Endothelial cell of umbilical vein (primary cell): ENCODE data around the gene CACNB1. TPM values are rescaled to one million over a fixed set of nuclear protein-coding genes. Genes with fewer than 3 reads are reported as not detected.

Source experiments
- BruUV-seq: library from RNA; stranded (reverse); fragments of 400-500 nt; replicated peaks from 2 replicates; lab custom pipeline; 2021; lab: Mats Ljungman, UMichigan
- CTCF ChIA-PET: fragments of 300-600, 350-600 bp; sonication (Branson Sonifier 250); formaldehyde crosslinking; loops from one replicate; lab custom pipeline; 2021; ENCODE audit warnings: antibody characterized with exemption, inconsistent platforms; lab: Charles Lee
- POLR2A ChIA-PET: fragments of 300-600, 350-600 bp; sonication (Branson Sonifier 250); formaldehyde crosslinking; loops from one replicate; lab custom pipeline; 2021; ENCODE audit warnings: antibody characterized with exemption, inconsistent platforms; lab: Charles Lee
- DNase-seq: peaks from one replicate; pipeline ENCODE4 v3.0.0-alpha.2; 2011; ENCODE audit warnings: low read depth, low spot score
- FAIRE-seq: peaks from 2 replicates; lab custom pipeline; 2011; peaks lifted over from hg19 to GRCh38; lab: Jason Lieb, UNC
- H2AFZ ChIP-seq: 2 replicates; pipeline ENCODE4 v1.6.0; 2012; ENCODE audit warnings: low read depth, low read length, control low read depth, inconsistent platforms
- H3K27ac ChIP-seq: 2 replicates; pipeline ENCODE4 v1.5.1; 2011; ENCODE audit warnings: low read depth, mild to moderate bottlenecking, control low read depth, low read length, moderate library complexity; ENCODE audit not compliant: insufficient read depth
- H3K27me3 ChIP-seq, 2 experiments: 2 replicates each; pipeline versions ENCODE4 v1.6.0 to v1.6.1; 2011; ENCODE audit warnings: low read length in 2 of 2, mixed read lengths in 1 of 2; ENCODE audit not compliant: control insufficient read depth in 2 of 2, insufficient read depth in 2 of 2
- H3K36me3 ChIP-seq, 2 experiments: 2 replicates in 1 of 2; 3 replicates in 1 of 2; pipeline ENCODE4 v1.5.1; 2011; ENCODE audit warnings: low read length in 2 of 2, mild to moderate bottlenecking in 1 of 2, moderate library complexity in 1 of 2; ENCODE audit not compliant: control insufficient read depth in 2 of 2, insufficient read depth in 2 of 2; ENCODE audit errors: extremely low read depth in 1 of 2
- H3K4me1 ChIP-seq: 3 replicates; pipeline ENCODE4 v1.5.1; 2011; ENCODE audit warnings: mild to moderate bottlenecking, low read length; ENCODE audit not compliant: control insufficient read depth, insufficient read depth; ENCODE audit errors: extremely low read depth
- H3K4me2 ChIP-seq: 2 replicates; pipeline ENCODE4 v1.6.1; 2011; ENCODE audit warnings: low read length, control low read depth, mixed read lengths; ENCODE audit not compliant: insufficient read depth
- H3K4me3 ChIP-seq, 3 experiments: fragments of 200-600 bp in 1 of 3; sonication (generic), shearing (Covaris generic) in 1 of 3; replicated peaks in 1 of 3; 2 replicates each; pipeline ENCODE4 v1.5.1; 2011 to 2016; ENCODE audit warnings: control low read depth in 3 of 3, low read length in 3 of 3, mild to moderate bottlenecking in 2 of 3, inconsistent platforms in 1 of 3, low read depth in 1 of 3, moderate library complexity in 1 of 3; ENCODE audit not compliant: insufficient read depth in 1 of 3
- H3K79me2 ChIP-seq: 2 replicates; pipeline ENCODE4 v1.6.0; 2012; ENCODE audit warnings: low read length, inconsistent platforms; ENCODE audit not compliant: control insufficient read depth, insufficient read depth
- H3K9ac ChIP-seq: replicated peaks from 2 replicates; pipeline ENCODE3; 2011; ENCODE audit warnings: low read length, control low read depth; ENCODE audit not compliant: insufficient read depth; ENCODE audit errors: extremely low read depth
- H3K9me1 ChIP-seq: replicated peaks from 3 replicates; pipeline ENCODE4 v1.6.0; 2011; ENCODE audit warnings: mild to moderate bottlenecking, low read length; ENCODE audit not compliant: control insufficient read depth, insufficient read depth; ENCODE audit errors: extremely low read depth
- H3K9me3 ChIP-seq: replicated peaks from 2 replicates; pipeline ENCODE4 v1.5.1; 2012; ENCODE audit warnings: low read length, inconsistent platforms; ENCODE audit not compliant: control insufficient read depth, insufficient read depth
- H4K20me1 ChIP-seq: replicated peaks from 2 replicates; pipeline ENCODE3; 2011; ENCODE audit warnings: mild to moderate bottlenecking, low read length; ENCODE audit not compliant: control insufficient read depth, insufficient read depth; ENCODE audit errors: extremely low read depth
- EZH2 ChIP-seq: IDR thresholded peaks from 2 replicates; pipeline ENCODE4 v1.6.1; 2012; ENCODE audit warnings: borderline replicate concordance, low read depth, mild to moderate bottlenecking, moderate library complexity, low read length, inconsistent platforms; ENCODE audit not compliant: severe bottlenecking
- FOS ChIP-seq: IDR thresholded peaks from 2 replicates; pipeline ENCODE4 v1.6.1; 2011; ENCODE audit warnings: mild to moderate bottlenecking, low read length, moderate library complexity, borderline replicate concordance; ENCODE audit not compliant: insufficient read depth
- GATA2 ChIP-seq: IDR thresholded peaks from 2 replicates; pipeline ENCODE4 v1.7.0; 2011; ENCODE audit warnings: low read depth, mild to moderate bottlenecking, moderate library complexity, mixed read lengths, low read length; ENCODE audit not compliant: insufficient read length, insufficient read depth
- JUN ChIP-seq: IDR thresholded peaks from 2 replicates; pipeline ENCODE4 v1.6.1; 2011; ENCODE audit warnings: borderline replicate concordance, low read depth; ENCODE audit not compliant: insufficient read length, insufficient read depth
- MYC ChIP-seq: IDR thresholded peaks from one replicate; pipeline ENCODE4 v1.6.1; 2011; ENCODE audit warnings: mild to moderate bottlenecking, low read depth, low read length
- POLR2A ChIP-seq: IDR thresholded peaks from 2 replicates; pipeline ENCODE4 v1.6.1; 2012; ENCODE audit warnings: low read depth, mild to moderate bottlenecking, control low read depth, low read length
- POLR2AphosphoS5 ChIP-seq: IDR thresholded peaks from 2 replicates; pipeline ENCODE4 v1.6.1; 2012; ENCODE audit warnings: low read depth, mild to moderate bottlenecking, control low read depth, low read length, moderate library complexity; ENCODE audit not compliant: insufficient read depth
- dilution Hi-C: fragments of 300-500 bp; cut with MboI; formaldehyde crosslinking; loops from one replicate; pipeline ENCODE4 v1.15.0; 2019; ENCODE audit warnings: low sequenced_read_pairs; ENCODE audit not compliant: extremely low pct_ligation_motif_present
- intact Hi-C: fragments of 100-400 bp; cut with micrococcal nuclease; formaldehyde crosslinking; loops from one replicate; pipeline ENCODE4 v1.10.0; 2022
- polyA plus RNA-seq, 4 experiments: library from polyadenylated mRNA; depleted of rRNA in 3 of 4; stranded (reverse) in 3 of 4; unstranded in 1 of 4; fragments of >200 nt; gene quantifications; 2 replicates each; pipeline versions ENCODE4 v1.2.1 to v1.2.3, GENCODE V29; 2011 to 2012; ENCODE audit warnings: missing spikeins in 1 of 4
- total RNA-seq: library from RNA; stranded (reverse); gene quantifications from 2 replicates; pipeline ENCODE4 v1.2.3, GENCODE V29; 2021
- TF ChIP-seq, protein P1 (sequence below), 2 donors: IDR thresholded peaks; 1 replicate in 1 of 2; 2 replicates in 1 of 2; pipeline ENCODE4 v1.5.1; 2011; ENCODE audit warnings: low read length in 2 of 2, mild to moderate bottlenecking in 2 of 2, moderate library complexity in 2 of 2, control low read depth in 1 of 2, inconsistent platforms in 1 of 2, low read depth in 1 of 2; ENCODE audit not compliant: insufficient read depth in 1 of 2; ENCODE audit errors: extremely low read depth in 1 of 2
- TF ChIP-seq, protein P2 (sequence below): IDR thresholded peaks from 2 replicates; pipeline ENCODE4 v1.6.1; 2011; ENCODE audit not compliant: insufficient read depth, insufficient read length

The CACNB1 gene
- total and polyA plus RNA-seq, 2 donors (not counting 3 experiments of a cell fraction or from before 2014, with no cell fraction given) = 4.7 to 12.3 TPM

DNA sequence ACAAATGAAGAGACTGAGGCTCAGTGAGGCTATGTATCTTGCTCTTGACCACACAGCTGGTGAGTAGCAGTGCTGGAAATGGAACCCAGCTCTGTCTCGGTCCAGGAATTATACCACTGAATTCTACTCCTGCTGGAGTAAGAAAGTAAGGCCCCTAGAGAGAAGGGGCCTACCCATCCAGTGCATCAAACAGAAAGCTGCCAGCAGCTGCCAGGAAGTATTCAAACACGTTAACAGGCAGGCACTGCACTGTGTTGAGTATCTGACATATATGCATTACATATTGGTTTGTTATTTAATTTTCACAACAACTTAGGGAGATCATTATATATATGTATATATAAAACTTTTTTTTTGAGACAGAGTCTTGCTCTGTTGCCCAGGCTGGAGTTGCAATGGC, 35.5 kb downstream of the CACNB1 start:
- no TSS peak for BruUV-seq
- Histone ChIP-seq H3K36me3 (no peaks in the 10 kb centered on the region), H3K9ac (no peak overlapping the region), H4K20me1 (no peaks in the 10 kb centered on the region), H3K9me3 (no peaks in the 10 kb centered on the region), H3K27me3 (peaks cover 20 to 26% of the 10 kb centered on the region in 2 experiments), H3K4me3 (no peak overlapping the region), H3K9me1 (no peaks in the 10 kb centered on the region), H3K27ac (no peak overlapping the region), H2AFZ (no peak overlapping the region), H3K4me2 (no peak overlapping the region), H3K79me2 (no peaks in the 10 kb centered on the region), H3K4me1 (peaks cover 5% of the 10 kb centered on the region)
- intact Hi-C loops (no loop called here), dilution Hi-C loops (no loop called here)
- CTCF ChIA-PET = interaction anchor here (0.8 to 1.5 kb wide), 4 partner anchors 9 to 179 kb away, joined by 3 to 4 read pairs (median 4); no protein-coding TSS in a partner anchor
- TF ChIP-seq POLR2A = no peak
- no peak for TF ChIP-seq MYC
- FAIRE-seq (no peak), DNase-seq (no peak)
- POLR2A ChIA-PET = no interaction called here

DNA sequence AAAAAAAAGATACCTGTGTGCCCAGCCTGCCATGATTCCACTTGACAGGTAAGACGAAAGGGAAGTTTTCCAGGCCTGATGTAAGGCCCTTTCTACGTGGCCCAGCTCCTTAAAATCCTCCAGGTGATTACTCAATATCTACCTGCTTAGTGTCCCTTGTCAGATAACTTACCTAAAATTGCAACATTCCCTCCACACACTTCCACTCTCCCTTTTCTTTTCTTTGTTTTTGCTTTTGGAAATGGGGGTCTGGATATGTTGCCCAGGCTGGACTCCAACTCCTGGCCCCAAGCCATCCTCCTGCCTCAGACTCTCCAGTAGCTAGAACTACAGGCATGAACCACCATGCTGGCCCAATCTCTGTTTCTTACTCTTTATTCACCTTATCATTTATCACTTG, 38.8 kb downstream of the CACNB1 start:
- FAIRE-seq (no peak), DNase-seq (no peak)
- Histone ChIP-seq H4K20me1 (no peaks in the 10 kb centered on the region), H3K27ac (no peak overlapping the region), H3K4me2 (no peak overlapping the region), H2AFZ (no peak overlapping the region), H3K9me3 (no peaks in the 10 kb centered on the region), H3K4me1 (no peaks in the 10 kb centered on the region), H3K4me3 (no peak overlapping the region), H3K27me3 (peaks cover 0 to 12% of the 10 kb centered on the region in 2 experiments), H3K79me2 (no peaks in the 10 kb centered on the region), H3K9ac (no peak overlapping the region), H3K9me1 (no peaks in the 10 kb centered on the region), H3K36me3 (no peaks in the 10 kb centered on the region)
- CTCF ChIA-PET = interaction anchor here (0.8 to 1.1 kb wide), 2 partner anchors 16 to 176 kb away, joined by 4 read pairs; no protein-coding TSS in a partner anchor
- TF ChIP-seq EZH2 (no peak), JUN (no peak), MYC (no peak), POLR2A (no peak), POLR2AphosphoS5 (no peak), GATA2 (no peak), FOS (no peak)
- TF ChIP-seq, protein P1, sequence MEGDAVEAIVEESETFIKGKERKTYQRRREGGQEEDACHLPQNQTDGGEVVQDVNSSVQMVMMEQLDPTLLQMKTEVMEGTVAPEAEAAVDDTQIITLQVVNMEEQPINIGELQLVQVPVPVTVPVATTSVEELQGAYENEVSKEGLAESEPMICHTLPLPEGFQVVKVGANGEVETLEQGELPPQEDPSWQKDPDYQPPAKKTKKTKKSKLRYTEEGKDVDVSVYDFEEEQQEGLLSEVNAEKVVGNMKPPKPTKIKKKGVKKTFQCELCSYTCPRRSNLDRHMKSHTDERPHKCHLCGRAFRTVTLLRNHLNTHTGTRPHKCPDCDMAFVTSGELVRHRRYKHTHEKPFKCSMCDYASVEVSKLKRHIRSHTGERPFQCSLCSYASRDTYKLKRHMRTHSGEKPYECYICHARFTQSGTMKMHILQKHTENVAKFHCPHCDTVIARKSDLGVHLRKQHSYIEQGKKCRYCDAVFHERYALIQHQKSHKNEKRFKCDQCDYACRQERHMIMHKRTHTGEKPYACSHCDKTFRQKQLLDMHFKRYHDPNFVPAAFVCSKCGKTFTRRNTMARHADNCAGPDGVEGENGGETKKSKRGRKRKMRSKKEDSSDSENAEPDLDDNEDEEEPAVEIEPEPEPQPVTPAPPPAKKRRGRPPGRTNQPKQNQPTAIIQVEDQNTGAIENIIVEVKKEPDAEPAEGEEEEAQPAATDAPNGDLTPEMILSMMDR (IDR thresholded peaks at IDR 0.05; ENCODE audit: extremely low read depth in 1 of 2, insufficient read depth in 1 of 2, low read depth in 1 of 2, low read length in 2 of 2) = no peak
- TF ChIP-seq, protein P2, sequence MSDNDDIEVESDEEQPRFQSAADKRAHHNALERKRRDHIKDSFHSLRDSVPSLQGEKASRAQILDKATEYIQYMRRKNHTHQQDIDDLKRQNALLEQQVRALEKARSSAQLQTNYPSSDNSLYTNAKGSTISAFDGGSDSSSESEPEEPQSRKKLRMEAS = no peak
- no TSS peak for BruUV-seq
- POLR2A ChIA-PET = no interaction called here
- dilution Hi-C loops = no loop called here
- intact Hi-C loops = no loop called here
